Measurements from ENCODE around the gene C16orf78.

Gene C16orf78

DNA sequence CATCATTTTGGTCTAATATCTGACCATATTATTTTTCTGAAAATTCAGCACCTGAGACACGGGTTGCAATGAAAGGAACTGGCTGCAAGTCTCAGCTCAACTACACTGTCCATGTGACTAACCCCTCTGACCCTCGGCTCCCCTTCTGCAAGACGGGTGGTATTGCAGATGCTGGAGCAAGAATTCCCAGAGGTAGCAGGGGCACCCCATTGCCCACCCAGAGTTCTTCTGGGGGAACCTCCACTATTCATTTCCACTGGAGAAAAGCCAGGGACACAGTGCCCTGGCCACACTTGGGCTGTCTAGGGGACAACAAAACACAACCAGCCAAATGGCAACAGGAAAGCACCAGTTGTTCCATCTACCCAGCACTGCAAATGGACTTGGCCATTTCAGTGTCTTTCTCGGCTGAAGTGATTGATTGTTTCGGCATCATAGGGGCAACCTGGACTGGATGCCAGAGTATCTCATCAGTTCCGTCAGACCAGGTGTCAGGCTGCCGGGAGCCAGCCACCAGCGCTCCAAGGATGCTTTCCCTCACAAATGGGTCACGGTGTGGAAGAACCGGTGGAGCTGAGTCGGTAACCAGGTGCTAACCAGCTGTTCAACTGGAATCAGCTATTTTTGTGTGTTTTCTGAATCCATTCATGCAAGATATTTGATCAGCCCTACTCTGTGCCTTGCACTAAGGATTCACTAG, 58.1 kb downstream of the C16orf78 start:
- no peak overlapping the region for H3K4me3 ChIP-seq (replicated peaks; ENCODE audit: low read depth, low read length)
- TF ChIP-seq, protein P1, sequence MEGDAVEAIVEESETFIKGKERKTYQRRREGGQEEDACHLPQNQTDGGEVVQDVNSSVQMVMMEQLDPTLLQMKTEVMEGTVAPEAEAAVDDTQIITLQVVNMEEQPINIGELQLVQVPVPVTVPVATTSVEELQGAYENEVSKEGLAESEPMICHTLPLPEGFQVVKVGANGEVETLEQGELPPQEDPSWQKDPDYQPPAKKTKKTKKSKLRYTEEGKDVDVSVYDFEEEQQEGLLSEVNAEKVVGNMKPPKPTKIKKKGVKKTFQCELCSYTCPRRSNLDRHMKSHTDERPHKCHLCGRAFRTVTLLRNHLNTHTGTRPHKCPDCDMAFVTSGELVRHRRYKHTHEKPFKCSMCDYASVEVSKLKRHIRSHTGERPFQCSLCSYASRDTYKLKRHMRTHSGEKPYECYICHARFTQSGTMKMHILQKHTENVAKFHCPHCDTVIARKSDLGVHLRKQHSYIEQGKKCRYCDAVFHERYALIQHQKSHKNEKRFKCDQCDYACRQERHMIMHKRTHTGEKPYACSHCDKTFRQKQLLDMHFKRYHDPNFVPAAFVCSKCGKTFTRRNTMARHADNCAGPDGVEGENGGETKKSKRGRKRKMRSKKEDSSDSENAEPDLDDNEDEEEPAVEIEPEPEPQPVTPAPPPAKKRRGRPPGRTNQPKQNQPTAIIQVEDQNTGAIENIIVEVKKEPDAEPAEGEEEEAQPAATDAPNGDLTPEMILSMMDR (IDR thresholded peaks at IDR 0.05; ENCODE audit: insufficient read depth, low read length, poor library complexity, severe bottlenecking) = no peak
- no peak for DNase-seq (ENCODE audit: extremely low read depth, insufficient read length)
- H3K27me3 ChIP-seq (replicated peaks; ENCODE audit: control insufficient read depth, insufficient read depth, low read length) = peaks cover 1% of the 10 kb centered on the region
- H3K36me3 ChIP-seq (ENCODE audit: control insufficient read depth, insufficient read depth, low read length) = no peaks in the 10 kb centered on the region

DNA sequence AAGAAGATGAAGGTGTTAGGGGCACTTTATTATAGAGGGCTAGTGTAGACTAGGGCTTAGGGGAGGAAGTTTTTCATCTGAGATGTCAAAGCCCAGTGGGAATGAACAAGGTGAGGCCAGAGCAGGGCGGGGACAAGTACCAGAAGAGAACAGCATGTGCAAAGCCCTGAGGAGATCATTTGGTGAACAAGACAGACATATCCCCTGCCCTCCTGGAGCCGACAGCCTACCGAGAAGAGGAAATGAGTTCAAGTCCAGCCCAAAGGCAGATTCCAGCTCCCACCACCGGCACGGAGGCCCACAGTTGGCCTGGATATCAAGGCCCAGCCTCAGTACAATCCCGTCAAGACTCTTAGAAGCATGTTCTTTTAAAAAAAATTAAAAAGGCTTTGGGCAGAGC, 61.1 kb downstream of the C16orf78 start:
- no peak for DNase-seq (ENCODE audit: extremely low read depth, insufficient read length)

DNA sequence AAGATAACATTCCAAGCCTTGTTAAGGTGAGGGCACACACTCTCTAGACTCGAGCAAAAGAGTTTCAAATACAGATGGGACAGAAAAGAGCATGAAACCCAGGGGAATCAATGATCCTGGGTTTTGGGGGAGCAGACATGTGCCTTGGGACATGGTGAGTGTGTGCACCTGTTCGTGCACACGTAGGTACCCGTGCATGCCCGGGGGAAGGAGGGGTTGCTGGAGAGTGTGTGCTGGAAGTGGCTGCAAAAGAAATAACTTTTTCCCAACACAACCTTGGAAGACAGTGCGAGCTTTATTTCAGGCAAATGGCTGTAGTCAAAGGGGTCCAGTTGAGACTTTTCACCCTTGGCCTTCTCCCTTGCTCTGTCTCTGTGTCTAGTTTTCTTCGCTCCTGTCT, 62.6 kb downstream of the C16orf78 start:
- Histone ChIP-seq H3K4me3 (replicated peaks; ENCODE audit: low read depth, low read length) (no peak overlapping the region), H3K36me3 (ENCODE audit: control insufficient read depth, insufficient read depth, low read length) (no peaks in the 10 kb centered on the region), H3K27me3 (replicated peaks; ENCODE audit: control insufficient read depth, insufficient read depth, low read length) (no peaks in the 10 kb centered on the region; the same call in 1 of the 2 replicates)
- DNase-seq (ENCODE audit: extremely low read depth, insufficient read length) = no peak
- TF ChIP-seq, protein P1 (IDR thresholded peaks at IDR 0.05; ENCODE audit: insufficient read depth, low read length, poor library complexity, severe bottlenecking) = no peak

More for the DNA sequence above, 61.1 kb downstream of the C16orf78 start:
- Histone ChIP-seq H3K4me3 (replicated peaks; ENCODE audit: low read depth, low read length) (no peak overlapping the region), H3K36me3 (ENCODE audit: control insufficient read depth, insufficient read depth, low read length) (no peaks in the 10 kb centered on the region), H3K27me3 (replicated peaks; ENCODE audit: control insufficient read depth, insufficient read depth, low read length) (no peaks in the 10 kb centered on the region; the same call in 1 of the 2 replicates)
- TF ChIP-seq, protein P1 (IDR thresholded peaks at IDR 0.05; ENCODE audit: insufficient read depth, low read length, poor library complexity, severe bottlenecking) = no peak

DNA sequence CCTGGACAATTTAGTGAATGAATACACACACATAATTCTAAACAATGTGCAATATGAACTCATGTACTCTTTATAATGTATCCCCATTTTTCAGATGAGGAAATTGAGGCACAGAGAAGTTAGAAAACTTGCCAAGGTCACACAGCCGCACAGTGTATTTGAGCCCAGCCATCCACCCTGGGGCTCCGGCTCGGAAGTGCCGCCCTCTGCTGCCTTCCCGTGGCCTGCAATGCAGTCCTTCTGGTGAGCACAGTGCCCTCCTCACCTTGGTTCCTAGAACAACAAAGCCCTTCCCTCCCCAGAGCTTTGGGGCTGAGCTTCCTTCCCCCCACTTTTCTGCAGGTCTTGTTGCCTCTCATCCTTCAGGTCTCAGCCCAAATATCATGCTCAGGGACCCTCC, 63.7 kb downstream of the C16orf78 start:
- DNase-seq (ENCODE audit: extremely low read depth, insufficient read length) = no peak
- Histone ChIP-seq H3K4me3 (replicated peaks; ENCODE audit: low read depth, low read length) (no peak overlapping the region), H3K36me3 (ENCODE audit: control insufficient read depth, insufficient read depth, low read length) (no peaks in the 10 kb centered on the region), H3K27me3 (replicated peaks; ENCODE audit: control insufficient read depth, insufficient read depth, low read length) (no peaks in the 10 kb centered on the region)
- TF ChIP-seq, protein P1 (IDR thresholded peaks at IDR 0.05; ENCODE audit: insufficient read depth, low read length, poor library complexity, severe bottlenecking) = no peak

DNA sequence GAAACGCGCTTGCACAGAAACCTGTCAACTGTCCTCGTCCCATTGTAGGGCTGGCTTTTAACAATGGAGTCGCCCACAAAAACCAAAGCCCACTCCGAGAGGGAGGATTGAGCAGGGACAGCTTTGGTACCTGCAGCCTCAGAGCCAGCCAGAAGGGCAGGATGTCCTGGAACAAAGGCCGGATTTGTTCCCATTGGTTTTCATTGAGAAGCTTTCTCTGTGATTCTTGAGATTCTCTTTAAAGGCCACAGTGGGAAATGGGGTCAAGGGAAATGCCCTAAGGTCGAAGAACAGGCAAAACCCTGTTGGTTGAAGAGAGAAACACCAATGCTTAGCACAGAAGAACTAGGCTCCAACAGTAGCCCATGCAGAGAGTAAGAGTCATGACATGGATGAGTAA, 65.4 kb downstream of the C16orf78 start:
- H3K4me3 ChIP-seq (replicated peaks; ENCODE audit: low read depth, low read length) = no peak overlapping the region
- TF ChIP-seq, protein P1 (IDR thresholded peaks at IDR 0.05; ENCODE audit: insufficient read depth, low read length, poor library complexity, severe bottlenecking) = no peak
- no peaks in the 10 kb centered on the region for H3K36me3 ChIP-seq (ENCODE audit: control insufficient read depth, insufficient read depth, low read length)
- no peak for DNase-seq (ENCODE audit: extremely low read depth, insufficient read length)
- no peaks in the 10 kb centered on the region for H3K27me3 ChIP-seq (replicated peaks; ENCODE audit: control insufficient read depth, insufficient read depth, low read length)

Data from GM06990 (cell line).